GM11168 (cell line): Measurements from ENCODE around the gene SLC13A1.
"Not testable (repeated sequence)": the region's sequence is repeated elsewhere in the genome, so short reads cannot be mapped to it uniquely, and the experiment has no call there.

Experiments
- in situ Hi-C: fragments of 300-500 bp; cut with MboI; formaldehyde crosslinking; loops from one replicate; pipeline ENCODE4 v1.12.0; 2022; ENCODE audit warnings: low sequenced_read_pairs; ENCODE audit not compliant: unreplicated experiment

The SLC13A1 gene, protein sequence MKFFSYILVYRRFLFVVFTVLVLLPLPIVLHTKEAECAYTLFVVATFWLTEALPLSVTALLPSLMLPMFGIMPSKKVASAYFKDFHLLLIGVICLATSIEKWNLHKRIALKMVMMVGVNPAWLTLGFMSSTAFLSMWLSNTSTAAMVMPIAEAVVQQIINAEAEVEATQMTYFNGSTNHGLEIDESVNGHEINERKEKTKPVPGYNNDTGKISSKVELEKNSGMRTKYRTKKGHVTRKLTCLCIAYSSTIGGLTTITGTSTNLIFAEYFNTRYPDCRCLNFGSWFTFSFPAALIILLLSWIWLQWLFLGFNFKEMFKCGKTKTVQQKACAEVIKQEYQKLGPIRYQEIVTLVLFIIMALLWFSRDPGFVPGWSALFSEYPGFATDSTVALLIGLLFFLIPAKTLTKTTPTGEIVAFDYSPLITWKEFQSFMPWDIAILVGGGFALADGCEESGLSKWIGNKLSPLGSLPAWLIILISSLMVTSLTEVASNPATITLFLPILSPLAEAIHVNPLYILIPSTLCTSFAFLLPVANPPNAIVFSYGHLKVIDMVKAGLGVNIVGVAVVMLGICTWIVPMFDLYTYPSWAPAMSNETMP

GRCh38 chr7:123199883-123200282 lies at the start of gene SLC13A1:
SLC13A1 (minus strand) TSS chr7:123199969; CDS start chr7:123199946, 23 bp downstream.
- in situ Hi-C loops = no loop called here

DNA sequence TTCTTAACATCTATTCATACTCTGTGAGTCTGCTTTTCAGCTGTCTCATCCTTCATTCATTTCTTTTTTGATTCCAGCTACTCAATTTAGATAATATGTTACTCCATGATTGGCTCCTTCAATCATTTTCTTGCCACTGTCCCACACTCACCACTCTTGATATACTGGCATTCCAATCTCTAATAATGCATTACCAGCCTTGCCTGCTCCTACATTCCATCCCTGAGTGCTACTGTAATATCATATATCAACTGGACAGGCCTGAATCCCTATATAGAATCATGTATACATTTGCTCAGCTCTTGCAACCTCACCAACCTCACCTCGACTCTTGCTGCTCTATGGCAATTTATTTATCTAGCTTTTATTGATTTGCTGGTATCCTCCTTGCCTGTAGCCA lies 45.0 kb upstream of the SLC13A1 start:
- in situ Hi-C loops = no loop called here

GRCh38 chr7:123242467-123243092 lies 42.8 kb upstream of the SLC13A1 start:
- in situ Hi-C loops = no loop called here

DNA sequence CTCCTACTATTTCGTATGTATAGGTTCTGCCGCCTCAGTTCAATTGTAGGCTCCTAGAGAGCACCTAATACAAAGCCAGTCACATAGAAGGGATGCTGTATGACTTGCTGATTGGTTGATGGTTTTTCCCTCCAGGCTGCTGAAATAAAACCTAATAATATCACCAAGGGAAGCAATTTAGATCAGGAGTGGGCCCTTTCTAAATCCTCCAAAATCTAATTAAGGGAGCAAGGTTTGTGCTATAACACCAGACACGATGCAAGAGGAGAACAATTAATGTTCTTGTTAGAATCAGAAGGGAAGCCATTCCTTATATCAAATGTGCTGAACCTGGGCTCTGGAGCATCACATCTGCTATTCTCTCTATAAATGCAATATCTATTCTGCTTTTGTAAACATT lies 42.0 kb upstream of the SLC13A1 start:
- in situ Hi-C loops = no loop called here

DNA sequence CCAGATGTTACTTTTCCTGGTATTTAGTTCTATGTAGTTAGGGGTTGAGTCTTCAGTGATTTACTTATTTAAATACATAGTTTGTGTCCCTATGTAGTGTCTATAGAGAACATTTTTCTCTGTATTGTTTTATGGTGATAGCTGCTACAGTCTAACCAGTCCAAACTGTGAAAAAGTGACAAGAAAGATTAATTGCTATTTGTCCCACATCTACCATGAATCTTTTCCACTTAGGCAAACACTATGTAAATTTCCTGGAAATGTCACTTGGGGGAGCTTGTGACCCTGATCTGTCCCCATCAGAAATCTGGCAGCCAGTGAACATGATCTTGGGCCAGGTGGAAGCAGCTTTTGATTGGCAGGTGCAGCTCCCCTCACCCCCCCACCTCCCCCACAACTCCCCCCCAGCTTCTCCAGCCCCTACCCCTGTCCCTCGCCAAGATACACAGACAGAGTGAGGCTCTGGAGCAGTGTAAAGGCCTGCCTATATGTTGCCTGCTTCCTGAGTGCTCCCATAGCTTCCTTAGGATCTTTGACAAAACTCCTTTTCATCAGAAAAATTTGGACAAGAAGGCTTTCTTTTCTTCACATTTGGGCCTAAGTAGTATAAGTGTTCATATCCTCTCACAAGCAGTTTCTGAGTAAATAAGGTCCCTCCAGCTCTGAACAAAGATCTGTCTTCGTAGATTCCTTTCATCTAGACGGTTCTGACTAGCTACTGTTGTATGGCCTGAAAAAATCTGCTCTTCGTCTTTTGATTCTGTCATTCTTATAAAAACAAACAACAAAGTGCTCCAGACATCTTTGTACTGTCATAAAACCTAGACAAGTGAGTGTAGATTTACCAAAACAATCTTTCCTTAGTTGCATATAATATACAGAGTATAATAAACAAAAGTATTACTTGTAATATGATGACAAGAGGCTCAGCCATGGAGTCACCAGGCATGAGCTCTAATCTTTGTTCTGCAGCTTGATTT lies 31.5 kb upstream of the SLC13A1 start:
- in situ Hi-C loops = no loop called here

GRCh38 chr7:123230603-123231002 lies 30.8 kb upstream of the SLC13A1 start:
- in situ Hi-C loops = no loop called here

DNA sequence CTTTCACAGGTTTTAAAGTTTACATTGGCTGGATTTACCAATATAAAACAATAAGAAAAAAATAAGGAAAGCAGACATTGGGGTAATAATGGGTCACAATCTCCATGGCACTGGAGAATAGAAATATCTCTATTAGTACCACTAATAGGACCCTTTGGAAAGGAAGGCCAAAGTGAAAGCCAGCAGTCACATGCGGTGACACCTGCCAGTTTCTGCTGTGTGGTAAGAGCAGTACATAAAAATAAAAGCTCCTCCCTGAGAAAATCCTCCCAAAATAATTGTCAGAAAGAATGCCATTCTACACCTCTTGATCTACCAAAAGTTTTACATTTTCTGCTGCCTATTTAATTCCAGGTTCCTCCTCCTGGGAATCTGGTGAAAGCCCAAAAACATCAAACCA lies 30.4 kb upstream of the SLC13A1 start:
- in situ Hi-C loops = no loop called here

- in situ Hi-C loops = no loop called here
These were observed 29.7 kb upstream of the SLC13A1 start for GRCh38 chr7:123229426-123229825.

GRCh38 chr7:123227666-123228065 lies 27.9 kb upstream of the SLC13A1 start:
- in situ Hi-C loops = not testable (repeated sequence)

DNA sequence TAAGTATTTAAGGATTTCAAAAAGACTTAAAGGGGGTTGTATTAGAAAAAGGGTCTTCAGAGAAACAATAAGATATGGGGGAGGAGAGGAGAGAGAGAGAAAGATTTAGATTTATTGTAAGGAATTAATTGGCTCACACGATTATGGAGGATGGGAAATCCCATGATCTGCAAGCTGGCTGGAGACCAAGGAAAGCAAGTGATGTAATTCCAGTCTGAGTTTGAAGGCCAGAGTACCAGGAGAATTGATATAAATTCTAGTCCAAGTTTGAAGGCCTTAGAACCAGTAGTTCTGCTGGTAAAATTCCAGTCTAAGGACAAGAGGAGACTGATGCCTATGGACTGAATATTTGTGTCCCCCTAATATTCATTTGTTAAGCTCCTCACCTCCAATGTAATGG lies 20.6 kb upstream of the SLC13A1 start:
- in situ Hi-C loops = no loop called here

DNA sequence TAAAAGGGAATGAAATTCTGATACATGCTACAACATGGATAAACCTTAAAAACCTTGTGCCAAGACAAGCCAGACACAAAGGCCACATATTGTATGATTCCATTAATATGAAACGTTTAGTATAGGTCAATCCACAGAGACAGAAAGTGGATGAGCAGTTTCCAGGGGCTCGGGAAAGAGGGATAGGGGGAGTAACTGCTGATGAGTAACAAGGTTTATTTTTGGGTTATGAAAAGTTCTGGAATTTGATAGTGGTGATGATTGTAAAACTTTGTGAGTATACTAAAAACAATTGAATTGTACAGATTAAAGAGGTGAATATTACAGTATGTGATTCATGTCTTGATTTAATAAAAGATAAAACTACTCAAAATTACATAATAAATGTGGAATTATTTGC lies 19.1 kb upstream of the SLC13A1 start:
- in situ Hi-C loops = no loop called here

DNA sequence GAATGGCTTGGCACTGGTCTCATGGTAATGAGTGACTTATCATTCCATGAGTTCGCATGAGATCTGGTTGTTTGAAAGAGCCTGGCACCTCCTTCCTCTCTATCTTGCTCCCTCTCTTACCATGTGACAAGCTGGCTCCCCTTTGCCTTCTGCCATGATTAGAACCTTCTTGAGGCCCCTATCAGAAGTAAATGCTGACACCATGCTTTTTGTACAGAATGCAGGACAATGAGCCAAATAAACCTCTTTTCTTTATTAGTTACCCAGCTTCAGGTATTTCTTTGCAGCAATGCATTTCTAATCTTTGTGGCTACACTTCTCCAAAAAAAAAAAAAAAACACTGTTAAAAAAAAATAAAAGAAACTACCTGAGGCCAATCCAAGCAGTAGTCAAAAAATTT lies 17.1 kb upstream of the SLC13A1 start:
- in situ Hi-C loops = no loop called here

GRCh38 chr7:123215350-123215749 lies 15.6 kb upstream of the SLC13A1 start:
- in situ Hi-C loops = no loop called here

DNA sequence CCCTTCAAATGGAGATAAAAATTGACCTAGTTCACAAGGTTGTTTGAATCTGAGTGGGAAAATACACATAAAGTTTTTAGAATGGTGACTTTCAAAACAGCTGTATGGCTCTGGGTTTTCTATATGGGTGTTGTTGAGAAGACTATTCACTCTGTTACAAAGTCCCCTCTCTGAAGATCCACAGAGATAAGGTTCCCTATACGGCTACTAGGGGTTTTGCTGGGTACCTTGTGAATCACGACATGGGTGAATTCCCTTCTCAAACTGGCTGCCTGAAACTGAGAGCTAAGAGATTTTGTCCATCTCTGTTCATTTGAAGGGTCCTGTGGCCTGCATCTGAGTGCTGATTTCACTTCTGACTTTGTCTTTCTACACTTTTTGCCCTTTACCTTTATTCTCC lies 11.8 kb upstream of the SLC13A1 start:
- in situ Hi-C loops = no loop called here

GRCh38 chr7:123210986-123211385 lies 11.2 kb upstream of the SLC13A1 start:
- in situ Hi-C loops = no loop called here

GRCh38 chr7:123209786-123210185 lies 10.0 kb upstream of the SLC13A1 start:
- in situ Hi-C loops = no loop called here

GRCh38 chr7:123208793-123209192 lies 9.0 kb upstream of the SLC13A1 start:
- in situ Hi-C loops = no loop called here

DNA sequence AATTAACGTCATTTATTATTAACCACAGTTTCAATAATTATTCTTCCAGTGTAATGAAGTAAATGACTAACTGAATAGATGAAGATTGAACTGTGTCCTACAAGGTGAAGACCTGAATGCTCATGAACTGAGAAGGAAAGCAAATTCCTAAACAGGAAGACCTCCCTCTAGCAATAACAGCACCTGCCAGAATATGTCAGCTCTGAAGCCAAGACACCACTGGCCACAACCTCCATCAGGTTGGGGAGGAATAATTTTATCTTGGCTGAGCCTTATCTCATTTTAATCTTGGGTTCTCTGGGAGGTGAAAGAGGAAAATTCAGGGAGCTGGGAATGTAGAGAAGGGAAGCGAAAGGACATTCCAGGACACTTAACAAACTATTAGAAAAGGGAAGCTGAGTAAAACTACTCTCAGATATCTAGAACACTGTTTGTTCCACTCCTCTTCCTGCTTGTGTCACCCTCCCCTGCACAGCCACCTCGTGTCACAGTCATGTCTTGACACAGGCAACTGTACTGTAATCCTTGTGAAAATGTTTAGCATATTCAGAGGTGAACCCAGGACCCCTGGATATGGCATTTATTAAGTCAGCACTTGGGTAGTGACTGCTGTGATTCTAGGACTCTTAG lies 4.6 kb upstream of the SLC13A1 start:
- in situ Hi-C loops = no loop called here

- in situ Hi-C loops = no loop called here
These were observed 2.1 kb upstream of the SLC13A1 start for GRCh38 chr7:123201901-123202300.
